GM12892 (cell line): Measurements from ENCODE around the gene EDDM3A.

Experiments
- POLR2A ChIP-seq: IDR thresholded peaks from 2 replicates; pipeline ENCODE4 v1.6.1; 2011; ENCODE audit warnings: low read depth, low read length, control low read depth
- POLR2AphosphoS5 ChIP-seq: IDR thresholded peaks from 2 replicates; pipeline ENCODE4 v1.6.1; 2011; ENCODE audit warnings: low read depth, low read length, control low read depth

DNA sequence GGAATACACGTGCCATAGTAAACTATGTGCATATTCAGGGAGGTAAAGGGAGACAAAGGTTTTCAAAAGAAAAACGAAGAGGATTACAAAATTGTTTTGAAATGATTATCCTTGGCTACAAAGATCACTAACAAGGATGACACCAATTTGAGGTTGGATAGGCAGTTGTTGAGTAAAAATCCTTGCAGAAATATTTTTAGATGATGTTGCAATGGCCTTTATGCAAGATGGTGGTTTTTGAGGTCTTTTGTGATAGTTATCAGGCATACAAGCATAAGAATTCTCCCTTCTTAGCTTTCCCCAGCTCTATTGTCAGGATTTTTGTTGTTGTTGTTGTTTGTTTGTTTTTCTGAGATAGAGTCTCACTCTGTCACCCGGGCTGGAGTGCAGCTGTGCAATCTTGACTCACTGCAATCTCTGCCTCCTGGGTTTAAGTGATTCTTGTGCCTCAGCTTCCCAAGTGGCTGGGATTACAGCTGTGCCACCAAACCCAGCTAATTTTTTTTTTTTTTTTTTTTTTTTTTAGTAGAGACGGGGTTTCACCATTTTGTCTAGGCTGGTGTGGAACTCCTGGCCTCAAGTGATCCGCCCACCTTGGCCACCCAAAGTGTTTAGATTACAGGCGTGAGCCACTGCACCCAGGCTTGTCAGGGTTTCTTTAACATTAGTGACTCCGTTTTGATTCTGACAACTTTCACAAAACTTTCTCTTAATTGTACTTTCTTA lies 49.1 kb downstream of the EDDM3A start:
- no peak for TF ChIP-seq POLR2A
- no peak for TF ChIP-seq POLR2AphosphoS5
